Cardiac septum (tissue), 1 donor: Measurements from ENCODE around the gene YIPF3. TPM values are rescaled to one million over a fixed set of nuclear protein-coding genes. Genes with fewer than 3 reads are reported as not detected.
"Not testable (repeated sequence)": the region's sequence is repeated elsewhere in the genome, so short reads cannot be mapped to it uniquely, and the experiment has no call there.

Source experiments
- DNase-seq: peaks from one replicate; pipeline ENCODE4 v3.0.0-alpha.2; 2020; ENCODE audit warnings: low spot score
- intact Hi-C: fragments of 100-400 bp; cut with DNase I; formaldehyde crosslinking; loops from one replicate; pipeline ENCODE4 v1.14.0; 2022
- total RNA-seq: library from RNA; stranded (reverse); fragmentation: NEBNext Ultra II Directional; extraction: Animal tissue kit (Norgen Biotek cat#: 25700); gene quantifications from one replicate; pipeline ENCODE4 v1.2.1, GENCODE V29; 2021
- donor health status: DM: no; HTN: no; CAD: no.

The YIPF3 gene
- total RNA-seq, 1 donor from 2014 or later = 65.7 TPM

- intact Hi-C loops = no loop called here
- DNase-seq = no peak
Observed at GRCh38 chr6:43471399-43471798, 45.3 kb downstream of the YIPF3 start.

GRCh38 chr6:43469947-43470346 lies 46.8 kb downstream of the YIPF3 start:
- intact Hi-C loops = no loop called here
- no peak for DNase-seq

- intact Hi-C loops = no loop called here
- DNase-seq = no peak
Observed at GRCh38 chr6:43468748-43469681, 47.7 kb downstream of the YIPF3 start.

- intact Hi-C loops = no loop called here
- DNase-seq = no peak
Observed at GRCh38 chr6:43468240-43468639, 48.5 kb downstream of the YIPF3 start.

GRCh38 chr6:43467752-43468151 lies 49.0 kb downstream of the YIPF3 start:
- intact Hi-C loops = no loop called here
- no peak for DNase-seq

- DNase-seq, intact Hi-C loops: not testable (repeated sequence)
Observed at GRCh38 chr6:43467265-43467664, 49.5 kb downstream of the YIPF3 start.

GRCh38 chr6:43465948-43466347 lies 50.8 kb downstream of the YIPF3 start:
- intact Hi-C loops = no loop called here
- no peak for DNase-seq

GRCh38 chr6:43464337-43464736 lies 52.4 kb downstream of the YIPF3 start:
- intact Hi-C loops = no loop called here
- DNase-seq = no peak

- intact Hi-C loops = no loop called here
- DNase-seq = no peak
Observed at GRCh38 chr6:43461936-43462335, 54.8 kb downstream of the YIPF3 start.

Other genes with a start within 250 kb of the YIPF3 start
- not detected for gene SLC22A7, start 218.7 kb downstream of the YIPF3 start, total RNA-seq
- 11.2 TPM for gene CRIP3, start 208.1 kb downstream of the YIPF3 start, total RNA-seq
- 13.8 TPM for gene ZNF318, start 147.3 kb downstream of the YIPF3 start, total RNA-seq
- gene ABCC10, start 89.4 kb downstream of the YIPF3 start, total RNA-seq = 9.3 TPM
- gene DLK2, start 61.4 kb downstream of the YIPF3 start, total RNA-seq = 2.9 TPM
- 25.1 TPM for gene TJAP1, start 39.4 kb downstream of the YIPF3 start, total RNA-seq
- gene LRRC73, start 6.6 kb downstream of the YIPF3 start, total RNA-seq = 1.5 TPM
- 14.8 TPM for gene POLR1C, start 163 bp upstream of the YIPF3 start, total RNA-seq
- gene XPO5, start 59.1 kb upstream of the YIPF3 start, total RNA-seq = 20.3 TPM
- 9.8 TPM for gene POLH, start 59.3 kb upstream of the YIPF3 start, total RNA-seq
- 27.9 TPM for gene GTPBP2, start 112.3 kb upstream of the YIPF3 start, total RNA-seq
- 25.5 TPM for gene MAD2L1BP, start 118.9 kb upstream of the YIPF3 start, total RNA-seq
- gene RSPH9, start 128.1 kb upstream of the YIPF3 start, total RNA-seq = 0.24 TPM
- gene MRPS18A, start 170.9 kb upstream of the YIPF3 start, total RNA-seq = 38.4 TPM